Measurements from ENCODE around the gene ZNF275. TPM values are rescaled to one million over a fixed set of nuclear protein-coding genes. Genes with fewer than 3 reads are reported as not detected.

ZNF275 gene
- total RNA-seq, 1 donor from 2014 or later: 7.6 TPM

- Histone ChIP-seq H3K4me1 (no peaks in the 10 kb centered on the region), H3K36me3 (no peaks in the 10 kb centered on the region), H3K27ac (no peak overlapping the region), H3K4me3 (no peak overlapping the region), H3K9me3 (no peaks in the 10 kb centered on the region), H3K27me3 (no peaks in the 10 kb centered on the region)
- TF ChIP-seq CTCF (IDR thresholded peaks at IDR 0.05): no peak
- TF ChIP-seq POLR2A (IDR thresholded peaks at IDR 0.05): no peak
- TF ChIP-seq POLR2AphosphoS5 (IDR thresholded peaks at IDR 0.05; ENCODE audit: insufficient read depth in 1 of 2, low read depth in 1 of 2): no peak
- no peak for DNase-seq (ENCODE audit: extremely low spot score in 2 of 2)
- intact Hi-C loops (cut with DNase I): no loop called here
These were observed 32.2 kb upstream of the ZNF275 start for GRCh38 chrX:153301746-153302145.

GRCh38 chrX:153302796-153303195 lies 31.2 kb upstream of the ZNF275 start:
- Histone ChIP-seq H3K9me3 (no peaks in the 10 kb centered on the region), H3K4me3 (no peak overlapping the region), H3K27me3 (no peaks in the 10 kb centered on the region), H3K36me3 (no peaks in the 10 kb centered on the region), H3K4me1 (no peaks in the 10 kb centered on the region), H3K27ac (no peak overlapping the region)
- intact Hi-C loops (cut with DNase I): no loop called here
- peak in 1 of 2 donors; percentile 60 for DNase-seq (ENCODE audit: extremely low spot score in 2 of 2)
- TF ChIP-seq POLR2AphosphoS5 (IDR thresholded peaks at IDR 0.05; ENCODE audit: insufficient read depth in 1 of 2, low read depth in 1 of 2) (no peak), POLR2A (IDR thresholded peaks at IDR 0.05) (no peak), CTCF (IDR thresholded peaks at IDR 0.05) (no peak)

GRCh38 chrX:153303276-153304262 lies 30.4 kb upstream of the ZNF275 start:
- no peak overlapping the region for H3K27ac ChIP-seq
- H3K9me3 ChIP-seq: no peaks in the 10 kb centered on the region
- DNase-seq (ENCODE audit: extremely low spot score in 2 of 2): peak; percentile 61 to 67
- no peak overlapping the region for H3K4me3 ChIP-seq
- intact Hi-C loops (cut with DNase I): no loop called here
- no peaks in the 10 kb centered on the region for H3K27me3 ChIP-seq
- no peaks in the 10 kb centered on the region for H3K36me3 ChIP-seq
- no peaks in the 10 kb centered on the region for H3K4me1 ChIP-seq
- TF ChIP-seq POLR2AphosphoS5 (IDR thresholded peaks at IDR 0.05; ENCODE audit: insufficient read depth in 1 of 2, low read depth in 1 of 2): no peak
- TF ChIP-seq POLR2A (IDR thresholded peaks at IDR 0.05): no peak
- no peak for TF ChIP-seq CTCF (IDR thresholded peaks at IDR 0.05)

GRCh38 chrX:153304988-153305736 lies 28.8 kb upstream of the ZNF275 start:
- H3K9me3 ChIP-seq: no peaks in the 10 kb centered on the region
- H3K36me3 ChIP-seq: no peaks in the 10 kb centered on the region
- peak; percentile 58 to 60 for DNase-seq (ENCODE audit: extremely low spot score in 2 of 2)
- H3K4me3 ChIP-seq: no peak overlapping the region
- no peak overlapping the region for H3K27ac ChIP-seq
- TF ChIP-seq CTCF (IDR thresholded peaks at IDR 0.05) (no peak), POLR2A (IDR thresholded peaks at IDR 0.05) (no peak), POLR2AphosphoS5 (IDR thresholded peaks at IDR 0.05; ENCODE audit: insufficient read depth in 1 of 2, low read depth in 1 of 2) (no peak)
- no peaks in the 10 kb centered on the region for H3K27me3 ChIP-seq
- no peaks in the 10 kb centered on the region for H3K4me1 ChIP-seq
- intact Hi-C loops (cut with DNase I): no loop called here
